Esophagus squamous epithelium (tissue), 4 donors: ENCODE data around the gene MYORG.

Experiments used
- CTCF ChIP-seq, 6 experiments: fragments of 450-650 bp in 4 of 6; fragments of 200-600 bp in 2 of 6; sonication (generic) in 2 of 6; IDR thresholded peaks; one replicate each; pipeline ENCODE4 v1.5.1; 2016 to 2019; ENCODE audit warnings: antibody characterized with exemption in 6 of 6, mild to moderate bottlenecking in 4 of 6, moderate library complexity in 4 of 6
- POLR2A ChIP-seq, 4 donors: fragments of 450-650 bp; IDR thresholded peaks; one replicate each; pipeline ENCODE4 v1.6.1; 2017; ENCODE audit warnings: antibody characterized with exemption in 4 of 4, mild to moderate bottlenecking in 4 of 4, moderate library complexity in 3 of 4

GRCh38 chr9:34333836-34334235 is 42.9 kb downstream of the MYORG start:
- TF ChIP-seq CTCF (IDR thresholded peaks at IDR 0.05) (no peak), POLR2A (IDR thresholded peaks at IDR 0.05) (no peak)
